NCI-H2227 (cell line): ENCODE measurements around the gene LOC128125822.
"Not testable (repeated sequence)": the region's sequence is repeated elsewhere in the genome, so short reads cannot be mapped to it uniquely, and the experiment has no call there.

Experiments
- DNase-seq: peaks from one replicate; lab custom pipeline; 2025; ENCODE audit not compliant: unreplicated experiment; lab: John Stamatoyannopoulos, UW

LOC128125822 gene

DNA sequence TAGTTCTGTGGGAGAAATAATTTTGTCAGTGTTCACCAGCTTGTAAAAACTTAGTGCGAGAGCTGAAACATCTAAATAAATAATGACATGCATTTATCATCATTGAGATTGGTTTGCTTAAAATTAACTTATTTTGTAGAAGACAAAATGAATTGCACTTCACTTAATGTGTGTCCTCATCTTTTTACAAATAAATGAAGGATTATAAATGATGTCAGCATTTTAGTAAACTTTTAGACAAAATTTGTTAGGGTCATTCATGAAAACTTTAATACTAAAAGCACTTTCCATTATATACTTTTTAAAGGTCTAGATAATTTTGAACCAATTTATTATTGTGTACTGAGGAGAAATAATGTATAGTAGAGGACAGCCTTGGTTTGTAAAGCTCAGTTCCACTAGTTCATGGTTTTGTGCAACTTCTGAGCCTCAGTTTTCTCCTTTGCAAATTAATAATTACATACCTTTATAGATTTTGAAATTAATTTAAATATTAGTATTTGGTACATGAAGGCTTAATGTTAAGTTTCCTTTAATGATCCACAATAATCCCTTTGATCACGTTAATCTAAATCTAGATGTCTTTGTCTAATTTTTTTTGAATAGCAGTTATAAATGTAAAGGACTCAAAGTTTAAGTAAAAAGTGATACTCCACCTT, 9.2 kb downstream of the LOC128125822 start:
- DNase-seq, result no peak

DNA sequence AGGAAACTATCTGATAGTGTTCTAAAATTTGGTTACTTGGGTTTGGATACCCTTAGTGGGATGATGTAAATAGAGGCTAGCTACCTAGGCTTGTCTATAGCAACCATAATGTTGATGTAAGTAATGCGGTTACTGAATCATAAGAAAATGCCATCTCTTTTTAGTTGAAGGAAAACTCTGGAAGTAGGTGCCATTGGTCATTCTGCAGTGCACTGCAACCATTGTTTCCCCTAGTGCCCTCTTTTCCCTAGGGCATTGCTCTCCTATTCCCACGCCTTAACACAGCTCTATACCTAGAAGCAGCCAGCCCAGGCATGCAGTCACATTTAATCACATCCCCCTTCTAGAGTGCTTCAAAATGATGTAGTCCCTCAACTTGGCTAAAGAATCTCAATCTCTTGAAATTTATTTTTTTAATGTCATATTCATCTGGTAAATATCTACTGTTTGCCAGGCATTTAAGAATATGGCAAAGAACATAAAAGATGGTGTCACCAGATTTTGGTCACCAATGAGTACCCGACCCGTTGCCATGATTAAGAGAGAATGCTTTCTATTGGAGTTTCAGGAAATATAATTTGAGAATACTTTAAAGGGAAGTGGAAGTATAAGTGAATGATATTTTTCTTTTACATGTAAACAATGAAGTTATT, 10.4 kb downstream of the LOC128125822 start:
- DNase-seq, result no peak

DNA sequence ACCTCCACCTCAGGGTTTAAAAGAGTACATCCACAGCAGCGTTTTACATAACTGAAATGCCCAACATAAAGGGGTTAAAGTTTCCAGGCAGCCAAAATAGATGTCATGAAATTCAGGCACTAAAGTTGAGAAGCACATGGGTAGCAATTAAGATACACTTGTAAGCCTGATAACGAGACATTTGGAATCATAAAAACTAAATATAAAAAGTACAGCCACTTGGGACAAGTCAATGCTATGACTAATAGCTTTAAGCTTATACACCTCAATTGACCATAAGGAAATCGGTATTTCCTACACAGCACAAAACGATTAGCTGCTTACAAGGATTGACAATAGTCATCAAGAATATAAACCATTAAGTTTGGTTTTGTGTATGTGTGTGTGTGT, 11.8 kb downstream of the LOC128125822 start:
- no peak for DNase-seq

DNA sequence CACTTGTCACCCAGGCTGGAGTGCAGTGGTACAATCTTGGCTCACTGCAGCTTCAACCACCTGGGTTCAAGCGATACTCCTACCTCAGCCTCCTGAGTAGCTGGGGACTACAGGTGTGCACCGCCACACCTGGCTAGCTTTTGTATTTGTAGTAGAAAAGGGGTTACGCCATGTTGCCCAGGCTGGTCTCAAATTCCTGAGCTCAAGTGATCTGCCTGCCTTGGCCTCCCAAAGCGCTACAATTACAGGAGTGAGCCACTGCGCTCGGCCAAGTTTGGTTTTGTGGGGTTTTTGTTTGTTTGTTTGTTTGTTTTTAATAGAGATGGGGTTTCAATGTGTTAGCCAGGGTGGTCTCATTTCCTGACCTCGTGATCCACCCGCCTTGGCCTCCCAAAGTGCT, 12.3 kb downstream of the LOC128125822 start:
- DNase-seq, result no peak

DNA sequence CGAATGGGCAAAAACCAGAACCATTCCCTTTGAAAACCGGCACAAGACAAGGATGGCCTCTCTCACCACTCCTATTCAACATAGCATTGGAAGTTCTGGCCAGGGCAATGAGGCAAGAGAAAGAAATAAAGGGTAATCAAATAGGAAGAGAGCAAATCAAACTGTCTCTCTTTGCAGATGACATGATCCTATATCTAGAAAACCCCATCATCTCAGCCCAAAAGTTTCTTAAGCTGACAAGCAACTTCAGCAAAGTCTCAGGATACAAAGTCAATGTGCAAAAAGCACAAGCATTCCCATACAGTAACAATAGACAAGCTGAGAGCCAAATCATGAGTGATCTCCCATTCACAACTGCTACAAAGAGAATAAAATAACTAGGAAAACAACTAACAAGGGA, 13.4 kb downstream of the LOC128125822 start:
- DNase-seq, result not testable (repeated sequence)

DNA sequence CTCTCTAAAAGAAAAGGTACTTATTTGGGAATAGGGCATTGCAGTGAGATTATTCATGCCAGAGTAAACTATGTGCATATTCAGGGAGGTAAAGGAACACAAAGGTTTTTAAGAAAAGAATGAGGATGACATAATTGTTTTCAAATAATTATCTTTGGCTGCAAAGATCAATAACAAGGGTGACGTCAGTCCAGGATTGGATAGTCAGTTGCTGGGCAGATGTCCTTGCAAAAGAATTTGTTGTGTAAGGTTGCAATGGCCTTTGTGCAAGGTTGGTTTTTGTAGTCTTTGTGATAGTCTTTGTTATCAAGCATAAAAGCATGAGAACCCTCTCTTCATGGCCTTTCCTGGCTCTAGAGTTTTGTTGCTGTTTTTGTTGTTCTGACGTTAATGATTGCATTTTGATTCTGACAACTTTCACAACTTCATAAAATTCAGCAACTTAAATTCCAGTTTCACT, 17.7 kb downstream of the LOC128125822 start:
- no peak for DNase-seq

DNA sequence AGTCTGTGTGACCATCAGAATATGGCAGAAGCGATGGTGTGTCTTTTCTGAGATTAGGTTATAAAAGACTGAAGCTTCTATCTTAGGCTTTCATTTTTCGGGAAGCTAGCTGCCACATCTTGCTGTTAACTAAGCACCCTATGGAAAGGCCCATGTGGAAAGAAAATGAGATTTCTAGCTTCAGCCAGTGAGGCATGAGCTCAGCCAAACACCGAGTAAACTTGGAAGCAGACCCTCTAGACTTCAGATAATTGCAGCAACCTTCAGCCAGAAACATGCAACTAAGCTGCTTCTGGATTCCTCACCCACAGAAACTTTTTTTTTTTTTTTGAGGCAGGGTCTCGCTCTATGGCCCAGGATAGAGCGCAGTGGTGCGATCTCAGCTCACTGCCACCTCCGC, 20.6 kb downstream of the LOC128125822 start:
- DNase-seq, result no peak

DNA sequence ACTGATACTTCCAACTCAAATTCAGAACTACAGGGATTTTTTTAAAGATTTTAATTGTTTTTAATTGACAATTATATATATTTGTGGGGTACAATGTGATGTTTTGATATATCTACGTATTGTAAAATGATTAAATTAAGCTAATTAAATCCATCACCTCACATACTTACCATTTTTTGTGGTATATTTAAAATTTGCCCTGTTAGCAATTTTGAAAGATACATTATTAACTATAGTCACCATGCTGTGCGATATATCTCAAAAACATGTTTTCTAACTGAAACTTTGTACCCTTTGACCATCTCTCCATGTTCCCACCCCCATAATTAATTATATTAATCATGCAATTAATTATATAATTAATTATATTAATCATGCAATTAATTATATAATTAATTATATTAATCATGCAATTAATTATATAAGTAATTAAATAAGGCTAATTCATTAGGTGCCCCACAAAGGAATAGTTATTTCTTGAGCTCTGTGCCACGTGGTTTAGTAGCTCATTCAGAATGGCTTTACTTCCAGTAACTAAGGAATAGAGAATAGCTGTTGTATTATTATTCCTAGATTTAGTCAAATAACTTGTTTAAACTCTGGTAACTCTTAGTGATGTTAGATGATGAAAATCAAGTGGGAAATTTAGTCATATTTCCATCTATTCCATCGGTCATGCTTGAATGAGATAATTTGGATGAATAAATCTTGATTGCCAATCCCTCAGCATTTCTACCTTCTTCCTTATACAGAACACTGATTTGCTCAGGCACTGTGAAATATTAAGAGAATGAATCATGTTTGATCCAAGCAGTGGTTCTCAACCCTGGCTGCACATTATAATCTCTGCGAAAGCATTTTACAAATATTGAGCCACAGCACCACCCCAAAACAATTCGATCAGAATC, 25.1 kb downstream of the LOC128125822 start:
- no peak for DNase-seq

DNA sequence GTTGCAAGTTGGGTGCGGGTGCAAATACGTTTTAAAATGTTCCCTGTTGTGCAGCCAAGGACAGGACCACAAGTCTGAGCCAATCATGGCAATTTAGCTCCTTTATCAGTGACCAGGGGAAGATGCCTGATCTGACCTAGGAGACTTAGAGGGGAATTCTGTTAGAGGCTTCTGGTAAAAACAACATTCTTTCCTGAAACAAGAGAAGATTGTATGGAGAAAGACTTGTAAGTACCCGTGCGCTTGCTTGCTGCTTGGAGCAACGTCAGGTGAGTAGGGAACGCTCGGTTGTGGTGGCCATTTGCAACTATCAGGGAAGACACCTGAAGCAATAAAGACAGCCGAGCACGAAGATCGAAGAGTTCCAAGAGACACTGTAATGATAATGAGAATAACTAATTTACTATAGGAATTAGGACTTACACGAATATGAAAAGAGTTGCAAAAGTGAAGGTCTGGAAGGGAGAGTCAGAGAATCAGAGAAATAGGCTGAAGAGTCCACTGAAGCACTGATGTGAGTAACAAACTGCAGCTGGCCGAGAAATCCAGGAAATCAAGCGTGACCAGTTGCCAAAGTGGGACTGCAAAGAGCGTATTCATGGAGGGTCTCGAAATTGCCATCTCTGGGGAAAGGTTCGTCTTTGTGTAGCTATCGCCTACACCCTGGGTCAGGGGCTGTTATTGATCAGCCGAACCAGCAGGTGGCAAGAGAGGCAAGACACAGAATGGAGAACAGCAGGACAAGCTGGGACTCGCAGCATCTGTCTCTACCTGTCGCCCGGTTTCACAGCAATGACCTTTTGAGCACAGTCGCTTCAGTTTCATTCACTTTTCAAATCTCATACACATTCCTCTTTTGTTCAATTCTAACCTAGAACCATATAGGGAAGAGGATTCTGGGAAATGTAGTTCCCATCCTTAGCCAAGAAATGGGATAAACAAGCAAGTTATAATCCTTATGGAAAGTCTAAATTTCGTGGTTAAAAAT, 26.1 kb downstream of the LOC128125822 start:
- DNase-seq, result peak; percentile 71

DNA sequence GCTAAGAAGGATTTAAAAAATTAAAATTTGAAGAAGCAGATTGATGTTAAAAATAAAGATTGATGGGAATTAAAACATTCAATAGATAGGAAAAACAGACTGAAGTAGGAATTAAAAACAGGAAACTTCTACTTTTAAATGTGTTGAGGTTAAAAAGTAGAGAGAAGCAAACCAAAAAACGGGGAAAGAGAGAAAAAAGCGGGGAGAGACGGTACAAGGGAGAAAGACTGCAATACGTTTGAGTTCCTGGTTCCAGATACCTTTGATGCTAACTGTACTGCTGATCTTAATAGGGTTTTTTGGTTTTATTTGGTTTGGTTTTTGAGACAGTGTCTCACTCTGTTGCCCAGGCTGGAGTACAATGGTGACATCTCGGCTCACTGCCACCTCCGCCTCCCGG, 27.0 kb downstream of the LOC128125822 start:
- DNase-seq, result no peak

DNA sequence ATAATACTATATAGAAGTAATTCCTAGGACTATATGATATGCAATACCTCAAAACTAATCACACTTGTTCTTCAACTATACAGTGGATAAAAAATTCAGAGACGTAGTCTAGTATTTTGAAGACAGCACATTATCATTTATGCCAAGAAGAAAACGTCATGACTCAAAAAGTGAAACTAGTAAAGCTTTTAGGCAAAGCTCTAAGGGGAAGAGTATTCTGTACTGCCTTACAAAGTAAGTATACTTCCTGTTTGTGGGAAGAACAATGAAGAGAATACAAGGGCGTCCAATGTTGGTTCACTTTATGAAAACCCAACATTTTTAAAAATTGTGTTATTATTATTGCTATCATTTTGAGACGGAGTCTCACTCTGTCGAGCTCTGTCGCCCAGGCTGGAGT, 27.9 kb downstream of the LOC128125822 start:
- DNase-seq, result no peak

DNA sequence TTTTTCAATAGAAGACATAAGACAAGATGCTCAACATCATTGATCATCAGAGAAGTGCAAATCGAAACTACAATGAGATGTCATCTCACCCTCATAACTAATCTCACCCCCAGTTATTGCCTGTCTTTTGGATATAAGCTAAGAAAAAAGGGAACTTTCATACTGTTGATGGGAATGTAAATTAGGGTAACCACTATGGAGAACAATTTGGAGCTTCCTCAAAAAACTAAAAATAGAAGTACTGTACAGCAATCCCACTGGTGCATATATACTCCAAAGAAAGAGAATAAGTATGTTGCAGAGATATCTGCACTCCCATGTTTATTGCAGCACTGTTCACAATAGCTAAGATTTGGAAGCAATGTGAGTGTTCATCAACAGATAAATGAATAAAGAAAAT, 37.0 kb downstream of the LOC128125822 start:
- no peak for DNase-seq

DNA sequence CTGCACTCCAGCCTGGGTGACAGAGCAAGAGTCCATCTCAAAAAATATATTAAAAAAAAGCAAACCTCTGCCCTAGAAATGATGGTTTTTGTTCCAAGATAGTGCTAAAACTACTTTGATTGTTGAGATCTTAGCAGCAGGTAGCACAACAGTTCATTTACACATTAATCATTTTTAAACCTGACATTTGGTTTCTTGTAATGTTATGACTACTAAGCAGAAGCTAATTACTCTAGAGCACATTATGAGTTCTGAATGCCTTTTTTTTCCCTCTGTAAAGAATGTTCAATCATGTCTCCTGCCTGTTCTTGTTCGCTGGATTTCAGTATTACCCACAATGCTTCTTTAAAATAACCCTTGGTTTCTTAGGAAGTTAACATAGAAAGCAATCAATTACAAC, 38.7 kb downstream of the LOC128125822 start:
- no peak for DNase-seq

DNA sequence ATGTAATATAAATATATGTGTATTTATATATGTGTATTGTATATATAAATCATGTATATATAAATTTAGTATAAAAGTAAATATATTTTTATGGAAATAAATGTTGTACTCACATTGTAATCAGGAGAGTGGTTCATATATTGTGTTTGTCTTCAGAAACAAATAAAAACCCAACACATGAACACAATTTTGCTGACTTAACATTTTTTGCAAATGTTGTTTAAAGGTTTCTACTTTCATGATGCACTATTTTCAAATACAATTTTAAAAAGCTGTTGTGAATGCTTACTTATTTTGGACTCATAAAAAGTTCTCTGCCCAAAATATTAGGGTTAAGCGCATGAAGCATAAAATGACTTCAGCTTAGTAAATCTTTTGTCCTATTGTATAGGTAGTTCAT, 39.3 kb downstream of the LOC128125822 start:
- no peak for DNase-seq

DNA sequence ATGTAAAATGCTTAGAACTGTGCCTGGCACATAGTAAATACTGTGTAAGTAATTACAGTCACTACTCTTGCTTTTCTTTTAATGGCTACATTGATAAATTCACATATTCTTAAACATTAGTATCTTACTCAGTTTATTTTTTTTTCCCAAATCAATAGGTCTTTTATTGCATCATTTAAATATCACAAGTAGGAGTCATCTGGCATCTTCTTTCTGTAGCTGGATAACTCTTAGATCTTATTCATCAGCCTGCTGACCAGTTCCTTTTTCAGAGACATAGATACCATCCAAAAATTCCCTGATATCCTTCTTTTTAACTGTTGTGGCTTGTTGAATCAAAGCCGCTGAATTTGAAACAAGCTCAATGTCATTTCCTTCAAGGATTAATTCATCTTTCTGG, 43.3 kb downstream of the LOC128125822 start:
- DNase-seq, result no peak
